ENCODE measurements around the gene KCND2. TPM values are rescaled to one million over a fixed set of nuclear protein-coding genes. Genes with fewer than 3 reads are reported as not detected.
"Not testable (repeated sequence)": the region's sequence is repeated elsewhere in the genome, so short reads cannot be mapped to it uniquely, and the experiment has no call there.

KCND2 gene
- total and polyA plus RNA-seq, 2 experiments from 2014 or later, result 0.45 to 2.2 TPM

DNA sequence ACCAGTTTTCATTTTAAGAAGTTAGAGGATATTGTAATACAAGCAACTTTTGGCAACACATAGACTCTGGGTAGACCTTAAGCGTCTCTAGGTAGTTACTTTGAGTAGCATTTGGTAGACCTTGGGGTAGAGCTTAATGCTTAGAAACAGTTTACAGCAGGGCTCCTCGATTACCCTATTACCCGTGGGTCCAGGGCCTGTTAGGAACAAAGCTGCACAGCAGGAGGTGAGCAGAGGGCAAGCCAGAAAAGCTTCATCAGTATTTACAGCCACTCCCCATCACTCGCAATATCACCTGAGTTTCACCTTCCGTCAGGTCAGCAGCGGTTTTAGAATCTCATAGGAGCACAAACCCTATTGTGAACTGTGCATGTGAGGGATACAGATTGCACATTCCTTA, 411.5 kb downstream of the KCND2 start:
- no peaks in the 10 kb centered on the region for H3K9me3 ChIP-seq (ENCODE audit: low read depth)
- H3K27me3 ChIP-seq, result no peaks in the 10 kb centered on the region
- no peaks in the 10 kb centered on the region for H3K4me1 ChIP-seq (ENCODE audit: low read depth)
- H3K36me3 ChIP-seq, result no peaks in the 10 kb centered on the region
- DNase-seq (ENCODE audit: low read depth in 1 of 2, low spot score in 1 of 2), result no peak
- no peak overlapping the region for H3K4me3 ChIP-seq
- TF ChIP-seq, protein P1, sequence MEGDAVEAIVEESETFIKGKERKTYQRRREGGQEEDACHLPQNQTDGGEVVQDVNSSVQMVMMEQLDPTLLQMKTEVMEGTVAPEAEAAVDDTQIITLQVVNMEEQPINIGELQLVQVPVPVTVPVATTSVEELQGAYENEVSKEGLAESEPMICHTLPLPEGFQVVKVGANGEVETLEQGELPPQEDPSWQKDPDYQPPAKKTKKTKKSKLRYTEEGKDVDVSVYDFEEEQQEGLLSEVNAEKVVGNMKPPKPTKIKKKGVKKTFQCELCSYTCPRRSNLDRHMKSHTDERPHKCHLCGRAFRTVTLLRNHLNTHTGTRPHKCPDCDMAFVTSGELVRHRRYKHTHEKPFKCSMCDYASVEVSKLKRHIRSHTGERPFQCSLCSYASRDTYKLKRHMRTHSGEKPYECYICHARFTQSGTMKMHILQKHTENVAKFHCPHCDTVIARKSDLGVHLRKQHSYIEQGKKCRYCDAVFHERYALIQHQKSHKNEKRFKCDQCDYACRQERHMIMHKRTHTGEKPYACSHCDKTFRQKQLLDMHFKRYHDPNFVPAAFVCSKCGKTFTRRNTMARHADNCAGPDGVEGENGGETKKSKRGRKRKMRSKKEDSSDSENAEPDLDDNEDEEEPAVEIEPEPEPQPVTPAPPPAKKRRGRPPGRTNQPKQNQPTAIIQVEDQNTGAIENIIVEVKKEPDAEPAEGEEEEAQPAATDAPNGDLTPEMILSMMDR (IDR thresholded peaks at IDR 0.05; ENCODE audit: low read depth, low read length), result no peak
- no peak overlapping the region for H3K27ac ChIP-seq

DNA sequence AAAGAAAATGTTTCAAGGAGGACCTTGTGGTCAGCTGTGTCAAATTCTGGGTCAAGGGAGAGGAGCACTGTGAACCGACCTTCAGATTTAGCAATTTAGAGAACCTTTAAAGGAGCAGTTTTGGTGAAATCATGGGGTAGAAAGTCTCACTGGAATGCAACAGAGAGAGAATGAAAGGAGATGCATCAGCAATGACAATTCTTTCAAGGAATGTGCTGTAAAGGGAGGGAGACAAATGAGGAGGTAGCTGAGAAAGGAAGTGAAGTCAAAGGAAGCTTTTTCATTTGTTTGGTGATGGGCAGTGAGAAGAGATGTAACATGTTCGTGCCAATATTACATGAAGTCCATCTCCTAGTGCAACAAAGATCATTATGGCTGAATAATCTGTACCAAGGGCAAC, 418.9 kb downstream of the KCND2 start:
- Histone ChIP-seq H3K27me3 (no peaks in the 10 kb centered on the region), H3K36me3 (no peaks in the 10 kb centered on the region), H3K27ac (no peak overlapping the region), H3K4me3 (no peak overlapping the region), H3K9me3 (ENCODE audit: low read depth) (no peaks in the 10 kb centered on the region), H3K4me1 (ENCODE audit: low read depth) (no peaks in the 10 kb centered on the region)
- TF ChIP-seq, protein P1 (IDR thresholded peaks at IDR 0.05; ENCODE audit: low read depth, low read length), result no peak
- DNase-seq (ENCODE audit: low read depth in 1 of 2, low spot score in 1 of 2), result no peak

- TF ChIP-seq, protein P1 (IDR thresholded peaks at IDR 0.05; ENCODE audit: low read depth, low read length), result no peak
These were observed 422.9 kb downstream of the KCND2 start for GRCh38 chr7:120695848-120696247.

GRCh38 chr7:120700796-120701195, 427.8 kb downstream of the KCND2 start:
- no peaks in the 10 kb centered on the region for H3K27me3 ChIP-seq
- no peaks in the 10 kb centered on the region for H3K36me3 ChIP-seq
- TF ChIP-seq, protein P1 (IDR thresholded peaks at IDR 0.05; ENCODE audit: low read depth, low read length), result no peak
- no peak overlapping the region for H3K4me3 ChIP-seq
- no peaks in the 10 kb centered on the region for H3K9me3 ChIP-seq (ENCODE audit: low read depth)
- H3K27ac ChIP-seq, result no peak overlapping the region
- DNase-seq (ENCODE audit: low read depth in 1 of 2, low spot score in 1 of 2), result no peak
- H3K4me1 ChIP-seq (ENCODE audit: low read depth), result no peaks in the 10 kb centered on the region

More at GRCh38 chr7:120695848-120696247, 422.9 kb downstream of the KCND2 start:
- no peaks in the 10 kb centered on the region for H3K9me3 ChIP-seq (ENCODE audit: low read depth)
- H3K4me1 ChIP-seq (ENCODE audit: low read depth), result no peaks in the 10 kb centered on the region
- no peaks in the 10 kb centered on the region for H3K36me3 ChIP-seq
- no peak for DNase-seq (ENCODE audit: low read depth in 1 of 2, low spot score in 1 of 2)
- H3K4me3 ChIP-seq, result no peak overlapping the region
- H3K27ac ChIP-seq, result no peak overlapping the region
- H3K27me3 ChIP-seq, result no peaks in the 10 kb centered on the region

- H3K36me3 ChIP-seq; DNase-seq (ENCODE audit: low read depth in 1 of 2, low spot score in 1 of 2); H3K4me1 ChIP-seq (ENCODE audit: low read depth); H3K4me3 ChIP-seq; H3K27ac ChIP-seq; H3K27me3 ChIP-seq; H3K9me3 ChIP-seq (ENCODE audit: low read depth): not testable (repeated sequence)
These were observed 429.4 kb downstream of the KCND2 start for GRCh38 chr7:120702408-120702807.

GRCh38 chr7:120703585-120704240, 430.7 kb downstream of the KCND2 start:
- TF ChIP-seq, protein P1 (IDR thresholded peaks at IDR 0.05; ENCODE audit: low read depth, low read length), result no peak
- Histone ChIP-seq H3K36me3 (no peaks in the 10 kb centered on the region), H3K4me3 (no peak overlapping the region), H3K27ac (no peak overlapping the region), H3K27me3 (no peaks in the 10 kb centered on the region), H3K4me1 (ENCODE audit: low read depth) (no peaks in the 10 kb centered on the region), H3K9me3 (ENCODE audit: low read depth) (no peaks in the 10 kb centered on the region)
- DNase-seq (ENCODE audit: low read depth in 1 of 2, low spot score in 1 of 2), result no peak
